Gastroesophageal sphincter (tissue), 4 donors: ENCODE data around the gene VTI1A. TPM values are rescaled to one million over a fixed set of nuclear protein-coding genes. Genes with fewer than 3 reads are reported as not detected.
"Not testable (repeated sequence)": the region's sequence is repeated elsewhere in the genome, so short reads cannot be mapped to it uniquely, and the experiment has no call there.

Source experiments
- ATAC-seq: fragments of 150-250 bp; one replicate; pipeline ENCODE4 v1.9.1; 2016; ENCODE audit warnings: mild to moderate bottlenecking, moderate library complexity
- H3K27ac ChIP-seq, 4 donors: fragments of 200-600 bp; sonication (generic) in 3 of 4; 1 replicate in 3 of 4; 2 replicates in 1 of 4; pipeline ENCODE4 v1.5.1; 2016 to 2019
- H3K27me3 ChIP-seq: fragments of 200-600 bp; sonication (generic); one replicate; pipeline ENCODE4 v1.5.1; 2019
- H3K36me3 ChIP-seq, 2 donors: fragments of 200-600 bp; sonication (generic); one replicate each; pipeline ENCODE4 v1.5.1; 2019; ENCODE audit warnings: control low read depth in 1 of 2
- H3K4me1 ChIP-seq, 3 donors: fragments of 200-600 bp; sonication (generic); 1 replicate in 2 of 3; 2 replicates in 1 of 3; pipeline ENCODE4 v1.5.1; 2016 to 2019; ENCODE audit warnings: control low read depth in 2 of 3
- H3K4me3 ChIP-seq, 2 donors: fragments of 200-600 bp; sonication (generic); one replicate each; pipeline ENCODE4 v1.5.1; 2019; ENCODE audit warnings: mild to moderate bottlenecking in 1 of 2, moderate library complexity in 1 of 2
- H3K9me3 ChIP-seq, 3 donors: fragments of 200-600 bp; sonication (generic); one replicate each; pipeline ENCODE4 v1.5.1; 2017 to 2019; ENCODE audit warnings: control low read depth in 2 of 3
- EP300 ChIP-seq: sonication (generic); formaldehyde crosslinking; IDR thresholded peaks from one replicate; pipeline ENCODE4 v1.6.1; 2017; ENCODE audit warnings: antibody characterized with exemption, mild to moderate bottlenecking
- POLR2A ChIP-seq, 2 donors: fragments of 450-650 bp; IDR thresholded peaks; one replicate each; pipeline ENCODE4 v1.6.1; 2017; ENCODE audit warnings: antibody characterized with exemption in 2 of 2, mild to moderate bottlenecking in 2 of 2, moderate library complexity in 1 of 2
- POLR2AphosphoS5 ChIP-seq: sonication (generic); formaldehyde crosslinking; IDR thresholded peaks from one replicate; pipeline ENCODE4 v1.6.1; 2017; ENCODE audit warnings: antibody characterized with exemption
- WGBS, 2 donors: methylation state at CpG; one replicate each; pipeline ENCODE4 v1.1.5; 2018; ENCODE audit warnings: low coverage in 1 of 2; 5-methylcytosine and 5-hydroxymethylcytosine counted together
- total RNA-seq, 4 donors: library from RNA; depleted of rRNA; stranded (reverse); fragments of >200 nt; gene quantifications; one replicate each; pipeline ENCODE4 v1.1.0, GENCODE V29; 2016
- TF ChIP-seq, protein P1 (sequence below), 4 experiments: fragments of 200-600 bp in 2 of 4; fragments of 450-650 bp in 2 of 4; sonication (generic) in 1 of 4; IDR thresholded peaks; one replicate each; pipeline ENCODE4 v1.5.1; 2017 to 2019; ENCODE audit warnings: antibody characterized with exemption in 4 of 4, mild to moderate bottlenecking in 2 of 4, moderate library complexity in 2 of 4

Gene VTI1A
- total RNA-seq, 4 donors from 2014 or later: 19.6 to 81.9 (median 43.1) TPM

GRCh38 chr10:112456533-112456932 lies 9.5 kb downstream of the VTI1A start:
- 80 to 92% methylated on average over 2 of the region's 2 CpGs for WGBS, 2 donors
- ATAC-seq: no peak
- Histone ChIP-seq H3K36me3 (peaks cover 0 to 11% of the 10 kb centered on the region in 2 donors), H3K4me1 (no peaks in the 10 kb centered on the region), H3K27ac (no peak overlapping the region), H3K27me3 (no peaks in the 10 kb centered on the region), H3K4me3 (no peak overlapping the region), H3K9me3 (no peaks in the 10 kb centered on the region)
- TF ChIP-seq POLR2AphosphoS5 (no peak), EP300 (no peak), POLR2A (IDR thresholded peaks at IDR 0.05) (no peak)
- TF ChIP-seq, protein P1, sequence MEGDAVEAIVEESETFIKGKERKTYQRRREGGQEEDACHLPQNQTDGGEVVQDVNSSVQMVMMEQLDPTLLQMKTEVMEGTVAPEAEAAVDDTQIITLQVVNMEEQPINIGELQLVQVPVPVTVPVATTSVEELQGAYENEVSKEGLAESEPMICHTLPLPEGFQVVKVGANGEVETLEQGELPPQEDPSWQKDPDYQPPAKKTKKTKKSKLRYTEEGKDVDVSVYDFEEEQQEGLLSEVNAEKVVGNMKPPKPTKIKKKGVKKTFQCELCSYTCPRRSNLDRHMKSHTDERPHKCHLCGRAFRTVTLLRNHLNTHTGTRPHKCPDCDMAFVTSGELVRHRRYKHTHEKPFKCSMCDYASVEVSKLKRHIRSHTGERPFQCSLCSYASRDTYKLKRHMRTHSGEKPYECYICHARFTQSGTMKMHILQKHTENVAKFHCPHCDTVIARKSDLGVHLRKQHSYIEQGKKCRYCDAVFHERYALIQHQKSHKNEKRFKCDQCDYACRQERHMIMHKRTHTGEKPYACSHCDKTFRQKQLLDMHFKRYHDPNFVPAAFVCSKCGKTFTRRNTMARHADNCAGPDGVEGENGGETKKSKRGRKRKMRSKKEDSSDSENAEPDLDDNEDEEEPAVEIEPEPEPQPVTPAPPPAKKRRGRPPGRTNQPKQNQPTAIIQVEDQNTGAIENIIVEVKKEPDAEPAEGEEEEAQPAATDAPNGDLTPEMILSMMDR (IDR thresholded peaks at IDR 0.05): no peak

DNA sequence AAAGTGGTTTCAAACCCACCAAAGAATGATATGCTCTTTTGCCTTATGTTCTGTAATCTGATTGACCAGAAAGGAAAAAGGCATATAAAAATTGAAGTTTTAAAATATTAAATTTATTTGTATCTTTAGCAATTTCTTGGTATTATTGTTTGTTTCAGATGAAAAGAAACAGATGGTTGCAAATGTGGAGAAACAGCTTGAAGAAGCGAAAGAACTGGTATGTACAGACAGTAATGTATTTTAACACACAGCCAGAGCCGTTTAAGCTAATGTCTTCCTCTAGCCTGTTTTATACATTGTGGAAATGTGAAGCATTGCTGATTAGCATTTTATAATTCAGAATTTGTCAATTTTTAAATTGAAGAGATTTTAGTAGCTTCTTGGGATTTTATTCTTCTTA lies 13.4 kb downstream of the VTI1A start:
- H3K9me3 ChIP-seq: no peaks in the 10 kb centered on the region
- TF ChIP-seq POLR2AphosphoS5 (no peak), EP300 (no peak), POLR2A (IDR thresholded peaks at IDR 0.05) (no peak)
- TF ChIP-seq, protein P1 (IDR thresholded peaks at IDR 0.05): no peak
- peaks cover 2 to 34% of the 10 kb centered on the region in 2 donors for H3K36me3 ChIP-seq
- H3K4me3 ChIP-seq: no peak overlapping the region
- no peak for ATAC-seq
- H3K27ac ChIP-seq: no peak overlapping the region
- 90 to 98% methylated on average over 2 of the region's 2 CpGs for WGBS, 2 donors
- H3K4me1 ChIP-seq: no peaks in the 10 kb centered on the region
- no peaks in the 10 kb centered on the region for H3K27me3 ChIP-seq

- H3K36me3 ChIP-seq: peaks cover 2 to 43% of the 10 kb centered on the region in 2 donors
- no peak for ATAC-seq
- H3K4me3 ChIP-seq: no peak overlapping the region
- TF ChIP-seq EP300 (no peak), POLR2A (IDR thresholded peaks at IDR 0.05) (no peak), POLR2AphosphoS5 (no peak)
- TF ChIP-seq, protein P1 (IDR thresholded peaks at IDR 0.05): no peak
- no peaks in the 10 kb centered on the region for H3K4me1 ChIP-seq
- H3K27ac ChIP-seq: no peak overlapping the region
- no peaks in the 10 kb centered on the region for H3K9me3 ChIP-seq
- no peaks in the 10 kb centered on the region for H3K27me3 ChIP-seq
- 91 to 95% methylated on average over 2 to 3 of the region's 4 CpGs for WGBS, 2 donors
Observed at GRCh38 chr10:112461029-112461887, 14.2 kb downstream of the VTI1A start.

- H3K36me3 ChIP-seq: peaks cover 2 to 61% of the 10 kb centered on the region in 2 donors
- not testable (repeated sequence) for H3K9me3 ChIP-seq, H3K4me3 ChIP-seq, ATAC-seq, H3K27ac ChIP-seq, H3K27me3 ChIP-seq, H3K4me1 ChIP-seq
- WGBS, 2 donors: 89% methylated on average over 5 of the region's 5 CpGs; no CpG with 5 or more reads in 1 of the 2 donors
Observed at GRCh38 chr10:112464074-112464473, 17.1 kb downstream of the VTI1A start.

GRCh38 chr10:112465299-112465883 lies 18.4 kb downstream of the VTI1A start:
- TF ChIP-seq EP300: no peak
- TF ChIP-seq POLR2AphosphoS5: no peak
- no peak for TF ChIP-seq POLR2A (IDR thresholded peaks at IDR 0.05)
- TF ChIP-seq, protein P1 (IDR thresholded peaks at IDR 0.05): no peak
- no peaks in the 10 kb centered on the region for H3K4me1 ChIP-seq
- WGBS, 2 donors: 97 to 100% methylated on average over 1 to 3 of the region's 3 CpGs
- peaks cover 2 to 64% of the 10 kb centered on the region in 2 donors for H3K36me3 ChIP-seq
- no peaks in the 10 kb centered on the region for H3K9me3 ChIP-seq
- ATAC-seq: no peak
- H3K27ac ChIP-seq: no peak overlapping the region
- H3K4me3 ChIP-seq: no peak overlapping the region
- no peaks in the 10 kb centered on the region for H3K27me3 ChIP-seq
